Measurements from ENCODE around the gene BIN1.

The BIN1 gene

GRCh38 chr2:127014224-127014623, 92.7 kb downstream of the BIN1 start:
- DNase-seq: no peak

GRCh38 chr2:127012868-127013267, 94.1 kb downstream of the BIN1 start:
- DNase-seq: no peak

- no peak for DNase-seq
Measured at GRCh38 chr2:127012215-127012614, 94.7 kb downstream of the BIN1 start.

GRCh38 chr2:127011796-127012195, 95.2 kb downstream of the BIN1 start:
- DNase-seq: no peak

GRCh38 chr2:127011231-127011661, 95.7 kb downstream of the BIN1 start:
- no peak for DNase-seq

- DNase-seq: no peak
Measured at GRCh38 chr2:127008265-127009015, 98.5 kb downstream of the BIN1 start.

- DNase-seq: no peak
Measured at GRCh38 chr2:127007652-127008051, 99.3 kb downstream of the BIN1 start.

GRCh38 chr2:127006962-127007361, 100.0 kb downstream of the BIN1 start:
- no peak for DNase-seq

GRCh38 chr2:127004893-127005600, 101.9 kb downstream of the BIN1 start:
- DNase-seq: no peak

- DNase-seq: no peak
Measured at GRCh38 chr2:127003070-127003800, 103.7 kb downstream of the BIN1 start.

- DNase-seq: no peak
Measured at GRCh38 chr2:127001751-127002150, 105.2 kb downstream of the BIN1 start.

GRCh38 chr2:127000937-127001336, 106.0 kb downstream of the BIN1 start:
- DNase-seq: no peak

- DNase-seq: no peak
Measured at GRCh38 chr2:127000194-127000593, 106.8 kb downstream of the BIN1 start.

GRCh38 chr2:126999106-126999756, 107.7 kb downstream of the BIN1 start:
- no peak for DNase-seq

GRCh38 chr2:126998486-126998885, 108.5 kb downstream of the BIN1 start:
- no peak for DNase-seq
